GM18499 (cell line): ENCODE data around the gene TUBGCP2.

Experiments
- ATAC-seq: cut with Tn5 transposase; IDR thresholded peaks from one replicate; pipeline ENCODE4 v1.9.1; 2021; ENCODE audit warnings: moderate number of reproducible peaks; ENCODE audit not compliant: insufficient read depth, unreplicated experiment

Gene TUBGCP2, protein sequence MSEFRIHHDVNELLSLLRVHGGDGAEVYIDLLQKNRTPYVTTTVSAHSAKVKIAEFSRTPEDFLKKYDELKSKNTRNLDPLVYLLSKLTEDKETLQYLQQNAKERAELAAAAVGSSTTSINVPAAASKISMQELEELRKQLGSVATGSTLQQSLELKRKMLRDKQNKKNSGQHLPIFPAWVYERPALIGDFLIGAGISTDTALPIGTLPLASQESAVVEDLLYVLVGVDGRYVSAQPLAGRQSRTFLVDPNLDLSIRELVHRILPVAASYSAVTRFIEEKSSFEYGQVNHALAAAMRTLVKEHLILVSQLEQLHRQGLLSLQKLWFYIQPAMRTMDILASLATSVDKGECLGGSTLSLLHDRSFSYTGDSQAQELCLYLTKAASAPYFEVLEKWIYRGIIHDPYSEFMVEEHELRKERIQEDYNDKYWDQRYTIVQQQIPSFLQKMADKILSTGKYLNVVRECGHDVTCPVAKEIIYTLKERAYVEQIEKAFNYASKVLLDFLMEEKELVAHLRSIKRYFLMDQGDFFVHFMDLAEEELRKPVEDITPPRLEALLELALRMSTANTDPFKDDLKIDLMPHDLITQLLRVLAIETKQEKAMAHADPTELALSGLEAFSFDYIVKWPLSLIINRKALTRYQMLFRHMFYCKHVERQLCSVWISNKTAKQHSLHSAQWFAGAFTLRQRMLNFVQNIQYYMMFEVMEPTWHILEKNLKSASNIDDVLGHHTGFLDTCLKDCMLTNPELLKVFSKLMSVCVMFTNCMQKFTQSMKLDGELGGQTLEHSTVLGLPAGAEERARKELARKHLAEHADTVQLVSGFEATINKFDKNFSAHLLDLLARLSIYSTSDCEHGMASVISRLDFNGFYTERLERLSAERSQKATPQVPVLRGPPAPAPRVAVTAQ

DNA sequence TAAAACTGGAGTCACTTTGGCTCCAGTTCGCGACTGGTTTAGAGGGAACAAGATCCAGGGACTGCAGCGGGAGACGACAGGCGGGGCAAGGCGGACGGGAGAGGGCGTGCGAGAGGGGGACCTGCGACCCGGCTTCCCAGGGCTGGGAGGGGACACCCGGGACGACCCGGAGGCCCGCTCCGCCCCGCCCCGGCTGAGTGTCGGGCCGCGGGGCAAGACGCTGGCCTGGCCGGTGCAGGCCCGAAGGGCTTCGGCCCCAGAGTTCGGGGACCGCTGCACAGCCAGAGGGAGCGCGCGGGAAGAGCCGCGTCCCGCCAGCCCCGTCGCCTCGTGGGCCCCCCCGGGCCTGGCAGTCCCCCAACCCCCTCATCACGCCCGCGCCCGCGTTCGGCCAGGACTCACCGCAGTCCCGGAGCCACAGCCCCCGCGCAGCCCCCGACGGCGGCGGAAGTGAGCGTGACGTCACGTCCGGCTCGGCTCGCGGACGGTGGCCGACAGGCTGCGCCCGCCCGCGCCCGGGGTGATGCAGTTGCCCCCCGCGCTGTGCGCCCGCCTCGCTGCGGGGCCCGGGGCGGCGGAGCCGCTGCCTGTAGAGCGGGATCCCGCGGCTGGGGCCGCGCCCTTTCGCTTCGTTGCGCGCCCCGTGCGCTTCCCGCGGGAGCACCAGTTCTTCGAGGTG is at the start of gene TUBGCP2, which contains the start of gene ZNF511:
Gene TUBGCP2 (minus strand): TSS at position 452 of the 679 bp plus-strand sequence. CDS start 5,931 bp downstream, outside the sequence.
Gene ZNF511 (plus strand): TSS at position 494 of the 679 bp plus-strand sequence. CDS start 30 bp downstream, at position 524.
- ATAC-seq = peak; percentile 42

DNA sequence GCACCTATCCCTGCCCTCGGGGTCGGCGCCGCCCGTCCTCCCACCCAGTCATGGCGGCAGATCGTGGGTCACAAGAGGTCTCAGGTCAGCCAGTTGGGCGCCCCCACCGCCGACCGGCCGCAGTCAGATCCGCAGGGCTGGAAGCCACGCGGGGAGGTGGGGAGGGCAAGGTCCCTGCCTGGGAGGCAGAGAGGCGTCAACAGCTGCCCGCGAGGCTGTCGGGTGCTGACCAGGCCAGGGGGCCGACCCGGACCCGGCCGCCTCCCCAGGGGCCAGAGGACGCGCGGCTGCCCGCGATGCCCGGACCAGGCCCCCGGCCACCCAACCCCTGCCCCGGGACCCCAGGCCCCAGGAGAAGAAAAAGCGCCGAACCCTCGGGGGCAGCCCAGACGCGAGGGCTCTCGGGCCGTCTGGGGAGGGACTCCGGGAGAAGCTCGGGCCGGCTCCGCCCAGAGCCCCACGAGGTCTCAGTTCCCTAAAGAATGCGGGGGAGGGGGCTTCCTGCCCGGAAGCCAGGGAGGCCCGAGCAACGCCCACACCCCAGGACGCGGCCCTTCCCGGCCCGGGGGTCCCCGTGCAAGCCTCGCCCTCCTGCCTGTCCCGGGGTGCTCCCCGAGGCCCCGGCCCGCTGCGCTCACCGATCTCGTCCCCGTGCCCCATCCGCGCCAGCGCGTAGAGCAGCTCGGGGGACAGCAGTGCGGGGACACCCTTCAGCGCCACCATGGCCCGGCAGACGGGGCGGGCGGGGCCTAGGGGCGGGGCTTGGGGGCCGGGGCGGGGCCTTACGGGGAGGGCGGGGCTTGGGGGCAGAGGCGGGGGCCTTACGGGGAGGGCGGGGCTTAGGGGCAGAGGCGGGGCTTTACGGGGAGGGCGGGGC is 48.9 kb upstream of the TUBGCP2 start, which contains the start of gene FUOM:
Gene FUOM (minus strand): TSS at position 735 of the 877 bp plus-strand sequence. CDS start 12 bp downstream, at position 723.
- ATAC-seq = no peak

DNA sequence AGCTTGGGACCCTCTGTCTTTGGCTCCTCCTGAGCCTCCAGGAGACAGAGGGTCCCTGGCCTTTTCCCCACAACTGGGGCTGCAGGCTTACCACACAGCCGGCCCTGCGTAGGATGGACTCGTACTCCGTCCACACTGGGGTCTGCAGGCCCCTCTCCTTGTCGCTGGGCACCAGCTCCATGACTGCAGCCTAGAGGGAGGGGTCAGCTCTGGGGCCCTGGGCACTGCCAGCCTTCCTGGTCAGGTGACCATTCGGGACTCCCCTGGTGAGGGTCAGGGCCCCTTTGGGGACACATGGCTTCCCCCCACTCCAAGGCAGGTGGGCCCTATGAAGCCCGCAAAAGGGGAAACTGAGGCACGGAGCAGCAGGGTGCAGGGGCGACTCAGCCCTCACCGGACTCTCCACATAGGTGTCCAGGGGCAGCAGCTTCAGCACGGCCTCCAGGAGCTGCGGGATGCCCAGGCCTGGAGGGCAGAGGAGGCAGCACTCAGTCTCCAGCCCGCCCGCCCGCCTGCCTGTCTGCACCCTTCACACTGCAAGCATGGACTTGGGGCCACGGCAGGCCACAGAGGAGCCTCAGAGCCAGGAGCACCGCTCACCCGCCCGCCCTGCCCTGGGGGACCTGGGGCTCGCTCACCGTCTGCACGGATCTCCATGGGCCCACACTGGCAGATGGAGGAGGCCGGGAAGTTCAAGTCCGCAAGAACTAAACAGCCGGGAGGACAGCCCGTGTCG is 48.0 kb upstream of the TUBGCP2 start:
- ATAC-seq = no peak

DNA sequence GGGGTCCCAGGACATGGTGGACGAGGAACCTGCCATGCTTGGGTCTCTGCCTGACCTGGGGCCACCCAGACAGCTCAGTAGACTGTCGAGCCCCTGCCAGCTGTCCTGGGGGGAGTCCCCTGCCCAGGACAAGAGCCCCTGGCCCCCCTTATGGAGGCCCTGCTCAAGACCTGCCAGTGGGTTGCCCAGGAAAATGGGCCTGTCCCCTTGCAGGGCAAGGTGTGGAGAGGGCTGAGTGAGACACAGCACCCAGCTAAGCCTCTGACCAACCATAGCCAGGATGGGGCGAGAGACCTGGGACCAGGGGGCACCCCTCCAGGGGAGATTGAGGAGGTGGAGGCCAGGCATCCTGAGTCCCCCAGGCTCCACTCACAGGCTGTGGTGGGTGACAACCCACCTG is 47.3 kb upstream of the TUBGCP2 start:
- no peak for ATAC-seq

DNA sequence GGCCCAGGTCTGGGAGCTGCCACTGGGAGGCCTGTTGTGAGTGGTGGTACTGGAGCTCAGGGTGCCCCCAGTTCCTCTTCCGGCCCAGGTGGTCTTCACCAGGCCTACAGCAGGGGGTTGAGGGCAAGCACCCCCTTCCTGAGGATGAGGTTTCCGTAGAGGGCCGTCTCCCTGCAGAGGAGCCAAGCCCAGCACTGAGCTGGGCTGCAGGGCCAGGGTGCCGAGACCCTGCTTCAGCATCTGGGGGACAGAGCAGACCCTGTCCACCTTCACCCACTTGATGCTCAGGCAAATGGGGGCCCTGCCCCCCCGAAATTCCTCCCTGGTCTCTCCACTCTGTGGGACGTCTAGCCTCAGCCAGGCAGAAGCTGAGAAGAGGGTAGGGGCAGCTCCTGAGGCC is 46.6 kb upstream of the TUBGCP2 start:
- no peak for ATAC-seq

DNA sequence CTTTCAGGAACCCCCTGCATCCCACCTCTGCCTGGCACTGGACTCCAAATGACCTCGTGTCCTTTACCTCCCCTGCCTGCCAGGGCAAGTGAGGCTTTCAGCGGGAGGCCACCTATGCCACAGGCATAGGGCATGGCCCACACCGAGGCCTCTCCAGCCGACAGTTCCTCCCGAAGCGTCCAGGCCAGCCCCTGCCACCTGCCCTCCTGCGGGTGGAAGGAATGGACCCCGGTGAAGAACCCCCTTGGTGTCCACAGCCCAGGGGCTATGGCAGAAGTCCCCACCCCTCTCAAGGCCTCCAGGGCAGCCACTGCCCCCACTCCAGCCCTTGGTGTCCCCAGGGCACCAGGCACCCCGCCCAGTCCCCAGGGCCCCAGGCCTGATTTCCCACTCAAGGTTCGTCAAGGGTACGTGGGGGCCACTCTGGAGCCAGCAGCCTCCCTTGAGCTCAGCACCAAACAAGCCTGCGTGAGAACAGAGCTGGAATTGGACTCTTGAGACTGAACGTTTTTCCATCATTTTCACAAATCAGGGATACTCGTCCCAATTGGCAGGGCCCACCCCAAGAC is 46.1 kb upstream of the TUBGCP2 start:
- no peak for ATAC-seq

DNA sequence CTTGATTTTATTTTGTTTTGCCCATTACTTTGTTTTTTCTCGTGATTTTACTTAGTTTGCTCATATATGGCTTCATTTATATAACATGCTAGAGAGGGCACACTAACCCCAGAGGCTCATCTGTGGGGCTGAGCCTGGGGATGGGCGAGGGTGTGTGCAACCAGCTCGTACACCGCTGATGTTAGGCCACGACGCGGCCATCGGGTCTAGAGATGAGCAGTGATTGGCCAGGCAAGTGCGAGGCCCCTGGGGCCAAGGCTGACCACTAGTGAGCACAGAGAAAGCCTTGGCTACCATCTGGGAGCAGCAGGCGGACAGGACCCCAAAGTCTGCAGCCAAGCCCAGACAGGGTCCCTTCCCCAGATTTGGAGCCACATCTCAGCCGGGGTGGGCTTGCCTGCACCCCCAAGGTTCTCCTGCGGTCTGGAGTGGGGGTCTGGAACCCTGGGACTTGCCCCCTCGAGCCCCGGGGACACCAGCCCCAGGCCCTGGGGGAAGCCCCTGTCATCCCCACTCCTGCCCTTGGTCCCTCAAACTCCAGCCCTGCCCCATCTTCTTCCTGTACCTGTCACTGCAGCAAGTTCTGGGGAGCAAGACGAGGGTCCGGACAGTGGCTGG is 45.4 kb upstream of the TUBGCP2 start:
- no peak for ATAC-seq

DNA sequence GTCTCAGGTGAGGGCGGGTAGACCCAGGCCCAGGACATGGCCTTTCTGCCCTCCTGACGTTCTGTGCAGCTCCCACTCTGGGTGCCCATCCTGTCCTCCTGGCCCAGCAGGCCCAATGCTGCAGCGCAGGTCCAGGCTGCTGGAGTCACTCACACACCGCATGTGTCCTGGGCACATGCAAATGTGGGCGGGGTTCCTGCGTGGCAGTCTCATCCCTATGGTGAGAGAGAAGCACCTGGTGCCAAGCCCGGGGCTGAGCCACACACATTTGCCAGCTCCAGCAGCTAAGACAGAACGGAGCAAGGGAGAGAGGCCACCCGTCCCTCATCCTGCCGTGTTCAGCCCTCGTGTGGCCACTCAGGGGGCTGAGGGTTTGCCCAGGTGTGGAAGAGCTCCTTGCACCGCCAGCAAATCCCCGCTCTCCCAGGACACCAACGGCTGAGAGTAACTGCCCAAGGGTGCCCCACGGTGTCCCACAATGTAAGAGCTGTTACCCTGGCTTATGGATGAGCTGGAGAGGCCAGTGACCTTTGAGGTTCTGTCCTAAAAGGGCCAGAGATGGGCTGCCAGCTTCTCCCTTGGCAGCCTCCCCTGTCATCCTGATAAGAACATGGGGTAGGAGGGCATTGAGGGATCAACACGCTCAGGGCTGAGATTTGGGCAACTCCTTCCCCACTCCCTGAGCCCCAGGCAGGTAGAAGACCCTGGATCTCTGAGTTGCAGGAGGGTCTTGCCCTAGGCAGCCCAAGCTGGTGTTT is 44.7 kb upstream of the TUBGCP2 start:
- no peak for ATAC-seq

DNA sequence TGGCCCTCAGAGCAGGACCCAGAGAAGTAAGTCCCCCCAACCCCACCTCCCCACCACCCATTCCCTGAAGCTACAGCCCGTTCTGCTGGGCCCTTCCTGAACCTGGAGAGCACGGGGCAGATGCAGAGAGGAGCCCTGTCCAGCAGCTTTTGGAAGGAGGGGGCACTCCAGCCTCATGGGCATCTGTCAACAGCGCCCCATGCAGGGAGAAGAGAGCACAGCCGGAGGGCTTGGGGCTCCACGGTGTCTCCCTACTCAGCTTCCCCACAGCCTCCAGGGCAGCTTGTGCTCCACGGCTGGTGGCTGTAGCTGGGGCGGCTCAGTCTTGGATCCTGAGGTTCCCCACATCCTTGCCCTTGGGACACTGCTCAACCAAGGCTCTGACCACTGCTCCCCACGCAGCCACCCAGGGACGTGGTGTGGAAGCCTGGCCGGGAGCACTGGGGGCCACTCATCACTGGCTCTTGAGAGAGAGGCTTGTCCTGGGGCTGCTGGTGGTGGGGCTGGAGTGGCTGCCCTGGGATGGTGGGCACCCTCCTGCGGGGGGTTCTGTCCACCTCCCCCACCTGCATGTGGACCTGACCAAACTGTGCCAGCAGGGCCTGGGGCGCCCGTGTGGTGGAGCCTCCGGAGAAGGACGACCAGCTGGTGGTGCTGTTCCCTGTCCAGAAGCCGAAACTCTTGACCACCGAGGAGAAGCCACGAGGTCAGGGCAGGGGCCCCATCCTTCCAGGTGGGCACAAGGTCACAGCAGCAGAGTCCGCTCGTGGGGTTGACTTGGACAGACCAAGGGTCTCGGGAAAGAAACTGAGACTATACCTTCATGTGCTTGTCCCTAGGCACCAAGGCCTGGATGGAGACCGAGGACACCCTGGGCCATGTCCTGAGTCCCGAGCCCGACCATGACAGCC is 43.0 kb upstream of the TUBGCP2 start:
- ATAC-seq = no peak

DNA sequence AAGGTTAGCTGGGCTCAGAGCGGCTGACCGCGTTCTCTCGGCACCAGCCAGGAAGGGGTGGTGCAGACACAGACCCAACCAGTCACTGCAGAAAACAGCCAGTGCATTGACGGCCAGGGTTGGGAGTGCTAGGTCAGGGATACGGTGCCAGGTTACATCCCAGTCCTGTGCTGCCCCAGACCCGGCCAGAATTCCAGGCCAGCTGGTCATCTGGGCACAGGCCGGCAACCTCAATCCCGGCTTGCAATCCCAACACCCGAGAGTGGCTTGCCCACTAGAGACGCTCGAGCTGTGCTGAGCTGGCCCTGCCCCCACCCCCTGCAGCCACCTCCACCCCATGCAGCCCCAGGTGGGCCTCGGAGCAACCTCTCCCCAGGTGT is 42.3 kb upstream of the TUBGCP2 start:
- no peak for ATAC-seq

DNA sequence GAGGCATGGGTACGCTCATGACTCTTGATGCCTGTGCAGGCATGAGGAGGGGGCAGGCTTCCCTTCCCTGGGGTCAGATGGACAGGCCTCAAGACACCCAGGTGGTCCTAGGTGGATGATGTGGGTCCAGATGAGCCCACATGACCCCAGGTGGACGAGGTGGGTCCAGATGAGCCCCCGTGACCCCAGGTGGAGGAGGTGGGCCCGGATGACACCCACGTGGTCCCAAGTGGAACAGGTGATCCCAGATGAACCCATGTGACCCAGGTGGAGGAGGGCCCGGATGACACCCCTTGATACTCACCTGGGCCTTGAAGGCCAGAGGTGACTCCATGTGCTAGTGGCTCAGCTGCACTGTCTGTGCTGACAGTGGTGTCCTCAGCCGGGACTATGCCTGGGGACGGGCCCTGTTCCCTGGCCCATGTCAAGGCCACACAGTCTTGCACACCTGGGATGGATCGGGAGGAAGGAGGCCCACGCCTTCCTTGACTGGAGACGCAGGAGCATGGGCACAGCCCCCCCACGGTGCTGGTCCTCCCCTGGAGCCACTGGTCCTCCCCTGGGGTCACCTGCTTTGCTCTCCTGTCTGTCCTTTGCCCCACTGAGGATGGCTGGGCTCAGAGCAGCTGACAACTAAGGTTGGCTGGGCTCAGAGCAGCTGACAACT is 41.7 kb upstream of the TUBGCP2 start:
- no peak for ATAC-seq

DNA sequence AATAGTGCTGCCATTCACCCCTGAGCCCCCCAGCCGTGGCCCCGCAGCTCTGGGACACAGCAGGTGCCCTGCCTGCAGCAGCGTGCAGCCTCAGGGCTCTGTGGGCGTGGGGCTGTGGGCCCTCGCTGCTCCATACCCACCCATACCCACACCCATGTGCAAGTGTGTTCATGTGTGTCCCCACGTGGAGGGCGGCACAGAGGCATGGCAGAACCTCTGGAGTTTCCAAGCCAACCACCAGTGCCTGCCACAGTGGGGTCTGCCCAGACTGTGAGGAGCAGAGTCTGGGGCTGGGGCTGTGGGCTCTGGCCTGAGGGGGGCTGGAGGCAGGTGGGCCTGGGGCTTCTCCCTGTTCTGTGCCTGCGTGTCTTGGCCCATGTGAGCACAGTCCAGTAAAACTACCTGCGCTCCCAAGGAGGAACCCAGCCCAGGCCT is 40.9 kb upstream of the TUBGCP2 start:
- no peak for ATAC-seq

DNA sequence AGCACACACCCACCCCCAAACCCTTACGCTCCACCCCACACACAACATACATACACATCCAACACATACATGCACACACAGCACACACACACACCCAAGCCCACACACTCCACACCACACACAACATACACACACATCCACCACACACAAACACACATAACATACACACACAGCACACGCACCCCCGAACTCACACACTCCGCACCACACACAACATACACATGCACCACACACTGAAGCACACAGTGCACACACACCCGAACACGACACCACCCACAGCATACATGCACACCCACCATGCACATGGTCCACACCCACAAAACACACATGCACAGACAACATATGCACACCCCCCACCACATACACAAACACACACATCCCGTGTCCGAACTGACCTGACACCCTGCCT is 40.5 kb upstream of the TUBGCP2 start:
- no peak for ATAC-seq

DNA sequence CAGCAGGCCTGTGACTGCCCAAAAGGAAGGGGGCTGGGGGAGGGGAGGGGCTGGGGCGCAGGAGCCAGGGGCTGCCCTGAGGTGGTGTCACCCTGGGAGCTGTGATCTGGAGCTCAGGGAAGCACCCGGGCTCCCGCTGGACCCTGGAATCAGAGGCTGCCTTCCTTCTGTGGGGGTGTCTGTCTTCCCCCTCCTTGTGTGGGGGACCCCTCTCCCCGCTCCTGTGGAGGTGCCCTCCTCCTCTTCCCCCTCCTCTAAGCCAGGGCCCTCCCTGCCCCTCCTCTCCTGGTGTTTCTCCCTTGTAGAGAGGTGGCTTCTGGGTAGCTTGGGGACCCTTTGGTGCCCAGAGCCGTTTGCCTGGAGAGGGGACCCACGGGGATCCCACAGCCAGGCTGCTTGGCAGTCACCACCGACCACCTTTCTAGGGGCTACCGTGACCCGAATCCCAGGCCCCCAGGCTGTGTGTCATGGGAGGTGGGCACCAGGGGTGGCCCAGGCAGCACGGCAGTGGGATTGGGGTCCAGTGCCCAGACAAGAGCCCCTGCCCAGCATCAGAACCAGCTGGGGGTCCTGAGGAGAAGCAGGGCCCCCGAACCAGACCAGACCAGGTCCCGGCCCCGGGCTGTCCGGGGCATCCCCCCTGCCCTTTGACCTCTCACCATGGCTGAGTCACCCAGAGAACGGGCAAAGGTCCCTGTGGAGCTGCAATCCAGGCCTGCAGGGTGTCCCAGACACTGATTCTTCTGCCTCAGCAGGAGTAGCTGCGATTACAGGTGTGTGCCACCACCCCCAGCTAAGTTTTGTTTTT is 39.2 kb upstream of the TUBGCP2 start:
- no peak for ATAC-seq

DNA sequence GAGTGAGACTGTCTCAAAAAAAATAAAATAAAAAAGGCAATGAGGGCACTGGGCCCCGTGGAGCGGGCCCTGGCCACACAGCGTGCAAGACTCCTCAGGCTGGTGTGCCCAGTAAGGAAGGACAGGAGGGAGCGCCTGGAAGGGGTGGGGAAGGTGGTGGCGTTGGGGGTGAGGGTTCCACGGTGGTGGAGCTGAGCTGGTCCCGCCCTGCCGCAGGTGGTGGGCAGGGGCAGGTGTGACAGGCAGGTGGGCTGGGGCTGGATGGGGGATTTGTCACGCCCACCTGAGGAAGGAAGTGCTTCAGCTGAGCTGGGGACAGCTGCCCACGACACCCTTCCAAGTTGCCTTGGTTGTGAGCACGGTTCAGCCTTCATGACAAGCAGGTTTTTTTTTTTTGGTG is 37.7 kb upstream of the TUBGCP2 start:
- ATAC-seq = no peak
